Measurements from ENCODE around the gene IPMK. TPM values are rescaled to one million over a fixed set of nuclear protein-coding genes. Genes with fewer than 3 reads are reported as not detected.

The IPMK gene
- total and polyA plus RNA-seq, 9 of the 15 experiments (the other 6 are each of a cell fraction or from before 2014, with no cell fraction given) = 0.98 to 4.4 (median 2.7) TPM

DNA sequence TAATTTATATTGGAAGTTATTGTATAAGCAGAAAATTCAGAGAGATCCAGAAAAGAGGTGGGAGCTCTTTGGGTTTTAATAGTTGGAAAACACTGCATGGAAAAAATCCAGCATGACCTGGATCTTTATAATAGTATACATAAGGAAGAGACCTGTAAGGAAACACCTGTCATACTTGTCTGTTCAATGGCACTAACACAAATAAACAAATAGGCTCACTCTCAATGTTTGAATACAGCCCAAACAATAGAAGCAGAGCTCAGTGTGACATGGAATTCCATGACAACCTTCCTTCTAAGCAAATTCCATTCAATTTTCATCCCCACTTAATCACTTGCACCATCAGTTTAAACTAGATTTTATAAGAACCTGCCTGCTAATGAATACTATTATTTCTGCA lies 33.0 kb upstream of the IPMK start (continued):
- TF ChIP-seq NFYB (IDR thresholded peaks at IDR 0.05; ENCODE audit: extremely low read depth, insufficient read length) = no peak
- no peak for TF ChIP-seq SNRNP70 (optimal IDR thresholded peaks at IDR 0.05; ENCODE audit: low read depth, low read length)
- TF ChIP-seq, protein P1, sequence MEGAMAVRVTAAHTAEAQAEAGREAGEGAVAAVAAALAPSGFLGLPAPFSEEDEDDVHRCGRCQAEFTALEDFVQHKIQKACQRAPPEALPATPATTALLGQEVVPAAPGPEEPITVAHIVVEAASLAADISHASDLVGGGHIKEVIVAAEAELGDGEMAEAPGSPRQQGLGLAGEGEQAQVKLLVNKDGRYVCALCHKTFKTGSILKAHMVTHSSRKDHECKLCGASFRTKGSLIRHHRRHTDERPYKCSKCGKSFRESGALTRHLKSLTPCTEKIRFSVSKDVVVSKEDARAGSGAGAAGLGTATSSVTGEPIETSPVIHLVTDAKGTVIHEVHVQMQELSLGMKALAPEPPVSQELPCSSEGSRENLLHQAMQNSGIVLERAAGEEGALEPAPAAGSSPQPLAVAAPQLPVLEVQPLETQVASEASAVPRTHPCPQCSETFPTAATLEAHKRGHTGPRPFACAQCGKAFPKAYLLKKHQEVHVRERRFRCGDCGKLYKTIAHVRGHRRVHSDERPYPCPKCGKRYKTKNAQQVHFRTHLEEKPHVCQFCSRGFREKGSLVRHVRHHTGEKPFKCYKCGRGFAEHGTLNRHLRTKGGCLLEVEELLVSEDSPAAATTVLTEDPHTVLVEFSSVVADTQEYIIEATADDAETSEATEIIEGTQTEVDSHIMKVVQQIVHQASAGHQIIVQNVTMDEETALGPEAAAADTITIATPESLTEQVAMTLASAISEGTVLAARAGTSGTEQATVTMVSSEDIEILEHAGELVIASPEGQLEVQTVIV (CRISPR knock-in tag; IDR thresholded peaks at IDR 0.05; ENCODE audit: borderline replicate concordance) = no peak
- TF ChIP-seq ZBED1 (IDR thresholded peaks at IDR 0.05) = no peak
- TF ChIP-seq TBP (optimal IDR thresholded peaks at IDR 0.05; ENCODE audit: low read depth, low read length) = no peak
- no peak for TF ChIP-seq HDAC6 (IDR thresholded peaks at IDR 0.05; ENCODE audit: low read depth, low read length)

DNA sequence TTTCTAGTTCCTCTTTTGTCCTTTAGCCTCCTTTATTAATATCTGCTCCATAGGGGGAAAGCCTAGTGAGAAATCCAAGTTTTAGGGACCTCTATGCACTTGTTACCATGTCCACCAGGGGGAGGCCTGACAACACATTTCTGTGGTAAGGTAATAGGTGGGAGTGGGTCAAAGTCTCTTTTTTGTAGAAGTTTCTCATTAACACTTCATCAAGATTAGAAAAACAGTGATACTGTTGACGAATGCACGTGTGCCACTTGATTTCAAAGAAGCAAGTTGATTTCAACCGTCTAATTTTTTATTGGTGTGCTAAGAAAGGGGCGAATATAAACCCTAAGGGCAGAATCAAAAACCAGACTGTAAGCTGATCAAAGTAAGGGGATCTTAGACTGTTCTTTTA lies 31.9 kb upstream of the IPMK start:
- POLR2A ChIA-PET = no interaction called here
- BruUV-seq (replicated peaks) = no TSS peak
- Histone ChIP-seq H3K4me2 (ENCODE audit: insufficient read depth, low read length) (no peak overlapping the region), H3K9me3 (replicated peaks; ENCODE audit: control insufficient read depth, insufficient read depth, low read depth, low read length) (no peaks in the 10 kb centered on the region), H2AFZ (ENCODE audit: low read depth, low read length) (no peak overlapping the region), H3K9ac (ENCODE audit: insufficient read depth in 1 of 2, low read depth in 2 of 2, low read length in 2 of 2) (no peak overlapping the region), H3K27me3 (ENCODE audit: control insufficient read depth in 2 of 2, insufficient read depth in 2 of 2, low read length in 2 of 2) (no peaks in the 10 kb centered on the region), H3K9me1 (ENCODE audit: control insufficient read depth, insufficient read depth, low read length) (no peaks in the 10 kb centered on the region), H3K36me3 (ENCODE audit: control insufficient read depth, insufficient read depth, low read length) (no peaks in the 10 kb centered on the region), H3K4me3 (no peak overlapping the region), H3K79me2 (ENCODE audit: control insufficient read depth, insufficient read depth, low read length) (no peaks in the 10 kb centered on the region), H4K20me1 (replicated peaks; ENCODE audit: control insufficient read depth, insufficient read depth, low read length) (no peaks in the 10 kb centered on the region), H3K27ac (ENCODE audit: extremely low read depth, low read depth, low read length) (no peak overlapping the region), H3K4me1 (replicated peaks in 1 of 2; ENCODE audit: control insufficient read depth in 2 of 2, insufficient read depth in 2 of 2, low read length in 2 of 2) (no peaks in the 10 kb centered on the region)
- CTCF ChIA-PET (ENCODE audit: low intra/inter-chr PET ratio) = interaction anchor here (0.6 to 1.3 kb wide), 4 partner anchors 35 to 94 kb away, joined by 3 to 6 read pairs (median 5); partner anchors contain the start of genes TFAM and UBE2D1
- FAIRE-seq (peak; percentile 98), DNase-seq (ENCODE audit: extremely low read depth in 1 of 4, low spot score in 3 of 4) (peak; percentile 71 to 83 (median 77)), ATAC-seq (peak; percentile 99)
- WGBS (ENCODE audit: insufficient coverage, low coverage, missing lambda C conversion rate) = 29% methylated on average over 4 of the region's 4 CpGs
- intact Hi-C loops (cut with micrococcal nuclease) (loop anchor here (1.0 kb wide), 2 partner anchors 86 to 232 kb away; partner anchors contain the start of gene TFAM), in situ Hi-C loops (cut with MboI) (no loop called here)
- TF ChIP-seq, protein P2, sequence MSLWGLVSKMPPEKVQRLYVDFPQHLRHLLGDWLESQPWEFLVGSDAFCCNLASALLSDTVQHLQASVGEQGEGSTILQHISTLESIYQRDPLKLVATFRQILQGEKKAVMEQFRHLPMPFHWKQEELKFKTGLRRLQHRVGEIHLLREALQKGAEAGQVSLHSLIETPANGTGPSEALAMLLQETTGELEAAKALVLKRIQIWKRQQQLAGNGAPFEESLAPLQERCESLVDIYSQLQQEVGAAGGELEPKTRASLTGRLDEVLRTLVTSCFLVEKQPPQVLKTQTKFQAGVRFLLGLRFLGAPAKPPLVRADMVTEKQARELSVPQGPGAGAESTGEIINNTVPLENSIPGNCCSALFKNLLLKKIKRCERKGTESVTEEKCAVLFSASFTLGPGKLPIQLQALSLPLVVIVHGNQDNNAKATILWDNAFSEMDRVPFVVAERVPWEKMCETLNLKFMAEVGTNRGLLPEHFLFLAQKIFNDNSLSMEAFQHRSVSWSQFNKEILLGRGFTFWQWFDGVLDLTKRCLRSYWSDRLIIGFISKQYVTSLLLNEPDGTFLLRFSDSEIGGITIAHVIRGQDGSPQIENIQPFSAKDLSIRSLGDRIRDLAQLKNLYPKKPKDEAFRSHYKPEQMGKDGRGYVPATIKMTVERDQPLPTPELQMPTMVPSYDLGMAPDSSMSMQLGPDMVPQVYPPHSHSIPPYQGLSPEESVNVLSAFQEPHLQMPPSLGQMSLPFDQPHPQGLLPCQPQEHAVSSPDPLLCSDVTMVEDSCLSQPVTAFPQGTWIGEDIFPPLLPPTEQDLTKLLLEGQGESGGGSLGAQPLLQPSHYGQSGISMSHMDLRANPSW (CRISPR knock-in tag; IDR thresholded peaks at IDR 0.05) = no peak
- TF ChIP-seq SOX6 (IDR thresholded peaks at IDR 0.05) = peak; percentile 38; the same call in 1 of the 2 replicates
- peak; percentile 75 for TF ChIP-seq ARID2 (IDR thresholded peaks at IDR 0.05)
- TF ChIP-seq CREB1 (IDR thresholded peaks at IDR 0.05) = no peak
- no peak for TF ChIP-seq CREB1 (CRISPR knock-in tag; IDR thresholded peaks at IDR 0.05)
- peak; percentile 24; the same call in 1 of the 2 replicates for TF ChIP-seq VEZF1 (CRISPR knock-in tag; IDR thresholded peaks at IDR 0.05)
- TF ChIP-seq RAD21 (CRISPR knock-in tag; conservative IDR thresholded peaks at IDR 0.05 in 1 of 2, IDR thresholded peaks at IDR 0.05 in 1 of 2) = peak; percentile 88 to 96
- TF ChIP-seq TCFL5 (CRISPR knock-in tag; conservative IDR thresholded peaks at IDR 0.05) = no peak
- TF ChIP-seq SMC3 (conservative IDR thresholded peaks at IDR 0.05; ENCODE audit: insufficient read depth, low read depth, low read length) = peak; percentile 91
- no peak for TF ChIP-seq CREBBP (IDR thresholded peaks at IDR 0.05; ENCODE audit: low read depth, low read length)
